Measurements from ENCODE around the gene TMEM217.

GRCh38 chr6:37243816-37244370 lies 14.1 kb downstream of the TMEM217 start:
- TF ChIP-seq CTCF (IDR thresholded peaks at IDR 0.05; ENCODE audit: low read length): no peak
- no peak for TF ChIP-seq EZH2 (IDR thresholded peaks at IDR 0.05; ENCODE audit: borderline replicate concordance, low read length)

Data from OCI-LY1 (cell line).